H1 (cell line): ENCODE results near the gene NIPAL1. TPM values are rescaled to one million over a fixed set of nuclear protein-coding genes. Genes with fewer than 3 reads are reported as not detected.

Experiments used
- CTCF ChIA-PET: fragments of 300-600 bp; sonication (Branson Sonifier 250); formaldehyde crosslinking; loops from one replicate; lab custom pipeline; 2021; ENCODE audit not compliant: partially characterized antibody; lab: Charles Lee
- POLR2A ChIA-PET: fragments of 300-600 bp; sonication (Branson Sonifier 250); formaldehyde crosslinking; loops from one replicate; lab custom pipeline; 2021; ENCODE audit warnings: inconsistent platforms; ENCODE audit not compliant: partially characterized antibody; lab: Charles Lee
- DNase-seq, 2 experiments: peaks; one replicate each; pipeline versions ENCODE4 v3.0.0 to v3.0.0-alpha.2; 2010 to 2022; ENCODE audit warnings: low spot score in 2 of 2, low read depth in 1 of 2, mixed read lengths in 1 of 2
- FAIRE-seq: peaks from 2 replicates; lab custom pipeline; 2011; peaks lifted over from hg19 to GRCh38; lab: Jason Lieb, UNC
- H2AFZ ChIP-seq: 2 replicates; pipeline ENCODE4 v1.8.1; 2012; ENCODE audit warnings: low read length, inconsistent platforms
- H2AK5ac ChIP-seq: 2 replicates; pipeline ENCODE4 v1.6.1; 2013; ENCODE audit warnings: low read depth, low read length
- H2BK120ac ChIP-seq: replicated peaks from 2 replicates; pipeline ENCODE3; 2013; ENCODE audit warnings: low read depth, low read length, inconsistent platforms
- H2BK12ac ChIP-seq: 2 replicates; pipeline ENCODE4 v1.6.1; 2013; ENCODE audit warnings: low read depth, low read length
- H2BK15ac ChIP-seq: 2 replicates; pipeline ENCODE4 v1.6.1; 2013; ENCODE audit warnings: low read length
- H2BK20ac ChIP-seq: 2 replicates; pipeline ENCODE4 v1.6.1; 2013; ENCODE audit warnings: low read length
- H2BK5ac ChIP-seq: 2 replicates; pipeline ENCODE4 v1.6.1; 2013; ENCODE audit warnings: low read depth, low read length
- H3K14ac ChIP-seq: 2 replicates; pipeline ENCODE4 v1.6.1; 2013; ENCODE audit warnings: inconsistent platforms; ENCODE audit not compliant: insufficient read length
- H3K18ac ChIP-seq: 2 replicates; pipeline ENCODE4 v1.6.1; 2013; ENCODE audit warnings: low read length; ENCODE audit errors: extremely low read depth
- H3K23ac ChIP-seq: 2 replicates; pipeline ENCODE4 v1.6.1; 2013; ENCODE audit warnings: inconsistent platforms; ENCODE audit not compliant: insufficient read length
- H3K23me2 ChIP-seq: 2 replicates; pipeline ENCODE4 v1.6.1; 2013; ENCODE audit warnings: low read depth, low read length
- H3K27ac ChIP-seq: 2 replicates; pipeline ENCODE4 v1.6.1; 2011; ENCODE audit warnings: low read depth, low read length, inconsistent platforms
- H3K27me3 ChIP-seq, 4 experiments: replicated peaks in 1 of 4; 1 replicate in 1 of 4; 2 replicates in 3 of 4; pipeline versions ENCODE4 v1.6.1 to v1.8.1; 2011 to 2013; ENCODE audit warnings: low read length in 3 of 4, mild to moderate bottlenecking in 3 of 4, inconsistent platforms in 2 of 4, mixed read lengths in 2 of 4, moderate library complexity in 1 of 4; ENCODE audit not compliant: control insufficient read depth in 3 of 4, insufficient read depth in 3 of 4; ENCODE audit errors: extremely low read depth in 1 of 4
- H3K36me3 ChIP-seq, 4 experiments: 2 replicates each; pipeline versions ENCODE4 v1.6.1 to v1.8.1; 2011 to 2013; ENCODE audit warnings: mild to moderate bottlenecking in 4 of 4, low read length in 3 of 4, moderate library complexity in 2 of 4, control low read depth in 1 of 4, inconsistent platforms in 1 of 4; ENCODE audit not compliant: insufficient read depth in 4 of 4, control insufficient read depth in 2 of 4
- H3K4ac ChIP-seq: replicated peaks from 2 replicates; pipeline ENCODE3; 2013; ENCODE audit warnings: low read length, low read depth, mixed read lengths, inconsistent platforms; ENCODE audit not compliant: insufficient read length
- H3K4me1 ChIP-seq, 4 experiments: replicated peaks in 1 of 4; 1 replicate in 1 of 4; 2 replicates in 3 of 4; pipeline versions ENCODE4 v1.6.1 to v1.8.1; 2011 to 2013; ENCODE audit warnings: low read length in 3 of 4, inconsistent platforms in 2 of 4, mixed read lengths in 1 of 4; ENCODE audit not compliant: insufficient read depth in 4 of 4, control insufficient read depth in 3 of 4
- H3K4me2 ChIP-seq, 2 experiments: 2 replicates each; pipeline versions ENCODE4 v1.6.1 to v1.8.1; 2011 to 2013; ENCODE audit warnings: low read depth in 2 of 2, low read length in 2 of 2, control low read depth in 1 of 2, inconsistent platforms in 1 of 2, mild to moderate bottlenecking in 1 of 2; ENCODE audit not compliant: insufficient read depth in 1 of 2
- H3K4me3 ChIP-seq, 4 experiments: fragments of 200-600, 300-600 bp in 1 of 4; sonication (generic), shearing (Covaris generic), sonication (Bioruptor Twin) in 1 of 4; 2 replicates each; pipeline versions ENCODE4 v1.5.1 to v1.8.1; 2011 to 2016; ENCODE audit warnings: low read length in 4 of 4, low read depth in 3 of 4, control low read depth in 2 of 4, inconsistent platforms in 2 of 4, mild to moderate bottlenecking in 2 of 4, mixed read lengths in 1 of 4, moderate library complexity in 1 of 4; ENCODE audit not compliant: insufficient read depth in 2 of 4; ENCODE audit errors: extremely low read depth in 1 of 4
- H3K56ac ChIP-seq: replicated peaks from 2 replicates; pipeline ENCODE3; 2013; ENCODE audit warnings: low read depth, mild to moderate bottlenecking, mixed read lengths, low read length, inconsistent platforms; ENCODE audit not compliant: insufficient read length
- H3K79me1 ChIP-seq: 2 replicates; pipeline ENCODE4 v1.6.1; 2013; ENCODE audit warnings: low read depth, low read length, control low read depth
- H3K79me2 ChIP-seq, 2 experiments: 2 replicates each; pipeline versions ENCODE4 v1.6.1 to v1.8.1; 2012 to 2013; ENCODE audit warnings: low read length in 2 of 2, mild to moderate bottlenecking in 2 of 2, inconsistent platforms in 1 of 2; ENCODE audit not compliant: insufficient read depth in 2 of 2, control insufficient read depth in 1 of 2
- H3K9ac ChIP-seq, 4 experiments: replicated peaks in 1 of 4; 1 replicate in 1 of 4; 2 replicates in 3 of 4; pipeline versions ENCODE4 v1.6.1 to v1.8.1; 2011 to 2013; ENCODE audit warnings: low read depth in 3 of 4, low read length in 3 of 4, control low read depth in 2 of 4, mild to moderate bottlenecking in 2 of 4, moderate library complexity in 2 of 4, inconsistent platforms in 1 of 4; ENCODE audit errors: extremely low read depth in 1 of 4
- H3K9me3 ChIP-seq, 2 experiments: 2 replicates each; pipeline versions ENCODE4 v1.6.1 to v1.8.1; 2012 to 2013; ENCODE audit warnings: mild to moderate bottlenecking in 2 of 2, moderate library complexity in 2 of 2, control low read depth in 1 of 2, inconsistent platforms in 1 of 2, low read depth in 1 of 2, low read length in 1 of 2, mixed read lengths in 1 of 2; ENCODE audit not compliant: insufficient read depth in 2 of 2
- H4K20me1 ChIP-seq, 2 experiments: replicated peaks in 1 of 2; 2 replicates each; pipeline versions ENCODE3 to v1.8.1; 2011 to 2013; ENCODE audit warnings: inconsistent platforms in 2 of 2, low read length in 2 of 2, mild to moderate bottlenecking in 1 of 2; ENCODE audit not compliant: insufficient read depth in 2 of 2, control insufficient read depth in 1 of 2
- H4K5ac ChIP-seq: 2 replicates; pipeline ENCODE4 v1.6.1; 2013; ENCODE audit warnings: low read length, low read depth, mixed read lengths, inconsistent platforms; ENCODE audit not compliant: insufficient read length
- H4K8ac ChIP-seq: 2 replicates; pipeline ENCODE4 v1.8.0; 2013; ENCODE audit warnings: mild to moderate bottlenecking, moderate library complexity, low read length, inconsistent platforms; ENCODE audit not compliant: insufficient read depth; ENCODE audit errors: extremely low read depth
- H4K91ac ChIP-seq: replicated peaks from 2 replicates; pipeline ENCODE3; 2013; ENCODE audit warnings: low read length, mixed read lengths, inconsistent platforms; ENCODE audit not compliant: insufficient read length
- RXRA ChIP-seq: IDR thresholded peaks from 2 replicates; pipeline ENCODE4 v1.6.1; 2011; ENCODE audit warnings: low read depth, mild to moderate bottlenecking, low read length, moderate library complexity; ENCODE audit not compliant: insufficient read depth
- SRF ChIP-seq: IDR thresholded peaks from 2 replicates; pipeline ENCODE4 v1.6.1; 2011; ENCODE audit warnings: mild to moderate bottlenecking, low read depth, low read length, moderate library complexity
- WGBS, 2 experiments: shearing (Covaris generic) in 1 of 2; methylation state at CpG; one replicate each; pipeline versions ENCODE4 v1.1.6 to v1.1.7; 2013 to 2015; ENCODE audit warnings: low lambda C conversion rate in 2 of 2, mixed read lengths in 2 of 2, inconsistent platforms in 1 of 2, low coverage in 1 of 2, missing lambda C conversion rate in 1 of 2; ENCODE audit not compliant: insufficient replicate concordance in 2 of 2, insufficient coverage in 1 of 2, insufficient read length in 1 of 2; ENCODE audit errors: extremely low coverage in 1 of 2, missing lambda C conversion rate in 1 of 2; 5-methylcytosine and 5-hydroxymethylcytosine counted together
- polyA plus RNA-seq, 7 experiments: library from polyadenylated mRNA; depleted of rRNA in 3 of 7; stranded (reverse) in 5 of 7; unstranded in 2 of 7; fragments of >200 nt in 5 of 7; fragments of 200-250 nt in 2 of 7; gene quantifications; 1 replicate in 5 of 7; 2 replicates in 1 of 7; 4 replicates in 1 of 7; pipeline versions ENCODE4 v1.2.1 to v1.2.3, GENCODE V29; 2011 to 2013; ENCODE audit warnings: missing spikeins in 2 of 7, mixed read lengths in 2 of 7
- total RNA-seq: library from RNA; stranded (reverse); fragmentation: NEBNext Ultra II Directional; extraction: Animal tissue kit (Norgen Biotek cat#: 25700); gene quantifications from 2 replicates; pipeline ENCODE4 v1.2.1, GENCODE V29; 2021

Gene NIPAL1
- total and polyA plus RNA-seq, 2 of the 8 experiments (the other 6 are each of a cell fraction or from before 2014, with no cell fraction given) = 1.4 to 4.9 TPM

- no peak overlapping the region for H3K9ac ChIP-seq
- no peak overlapping the region for H4K91ac ChIP-seq
- H3K4me3 ChIP-seq = no peak overlapping the region
- no peak overlapping the region for H3K4ac ChIP-seq
- 89% methylated on average over 2 of the region's 2 CpGs; no CpG with 5 or more reads in 1 of the 2 experiments for WGBS, 2 experiments
- CTCF ChIA-PET = interaction anchor here (1.2 to 9.3 kb wide), 2 partner anchors 11 to 26 kb away, joined by 3 to 85 read pairs; no protein-coding TSS in a partner anchor
- TF ChIP-seq SRF (no peak), RXRA (no peak)
- TF ChIP-seq, all 59 proteins: peak for 0
- Histone ChIP-seq H2BK12ac (no peak overlapping the region), H3K79me2 (no peaks in the 10 kb centered on the region), H4K8ac (no peak overlapping the region), H3K9me3 (no peaks in the 10 kb centered on the region), H3K14ac (no peak overlapping the region), H3K4me1 (no peaks in the 10 kb centered on the region; a peak in 1 of 7 replicates), H3K27ac (no peak overlapping the region), H3K27me3 (no peaks in the 10 kb centered on the region), H3K4me2 (no peak overlapping the region), H3K79me1 (no peaks in the 10 kb centered on the region), H3K56ac (no peak overlapping the region), H2BK15ac (no peak overlapping the region), H2AK5ac (no peak overlapping the region), H2BK5ac (no peak overlapping the region), H2AFZ (no peak overlapping the region), H2BK20ac (no peak overlapping the region), H2BK120ac (no peak overlapping the region), H4K20me1 (no peaks in the 10 kb centered on the region), H4K5ac (no peak overlapping the region), H3K18ac (no peak overlapping the region), H3K23me2 (no peaks in the 10 kb centered on the region), H3K36me3 (no peaks in the 10 kb centered on the region), H3K23ac (no peak overlapping the region)
- FAIRE-seq (no peak), DNase-seq (no peak)
- POLR2A ChIA-PET = no interaction called here
Observed at GRCh38 chr4:48044298-48044697, 27.7 kb downstream of the NIPAL1 start.
